DMS153 treated with DMSO at 0.1 percent for 48 hours (cell line): ENCODE results near the gene DIP2C.
"Not testable (repeated sequence)": the region's sequence is repeated elsewhere in the genome, so short reads cannot be mapped to it uniquely, and the experiment has no call there.

Experiments used
- DNase-seq: peaks from one replicate; lab custom pipeline; 2025; ENCODE audit not compliant: unreplicated experiment; lab: John Stamatoyannopoulos, UW

The DIP2C gene

GRCh38 chr10:472241-472910 lies 217.1 kb downstream of the DIP2C start:
- no peak for DNase-seq

- DNase-seq = no peak
Measured at GRCh38 chr10:470339-471003, 219.0 kb downstream of the DIP2C start.

GRCh38 chr10:469947-470338 lies 219.5 kb downstream of the DIP2C start:
- DNase-seq = no peak

GRCh38 chr10:459743-460142 lies 229.7 kb downstream of the DIP2C start:
- DNase-seq = no peak

GRCh38 chr10:458421-458851 lies 231.0 kb downstream of the DIP2C start:
- no peak for DNase-seq

- no peak for DNase-seq
Measured at GRCh38 chr10:456486-456885, 233.0 kb downstream of the DIP2C start.

GRCh38 chr10:454860-455259 lies 234.6 kb downstream of the DIP2C start:
- no peak for DNase-seq

GRCh38 chr10:453647-454046 lies 235.8 kb downstream of the DIP2C start:
- DNase-seq = no peak

- DNase-seq = no peak
Measured at GRCh38 chr10:452512-453426, 236.7 kb downstream of the DIP2C start.

- no peak for DNase-seq
Measured at GRCh38 chr10:451856-452255, 237.6 kb downstream of the DIP2C start.

- no peak for DNase-seq
Measured at GRCh38 chr10:451021-451471, 238.4 kb downstream of the DIP2C start.

- no peak for DNase-seq
Measured at GRCh38 chr10:450463-450862, 239.0 kb downstream of the DIP2C start.

- not testable (repeated sequence) for DNase-seq
Measured at GRCh38 chr10:449331-449730, 240.1 kb downstream of the DIP2C start.

- DNase-seq = no peak
Measured at GRCh38 chr10:443459-443858, 246.0 kb downstream of the DIP2C start.

GRCh38 chr10:442209-442608 lies 247.3 kb downstream of the DIP2C start:
- DNase-seq = no peak

- DNase-seq = no peak
Measured at GRCh38 chr10:441659-442058, 247.8 kb downstream of the DIP2C start.

- DNase-seq = no peak
Measured at GRCh38 chr10:440127-440526, 249.3 kb downstream of the DIP2C start.

GRCh38 chr10:437698-438490 lies 251.6 kb downstream of the DIP2C start:
- no peak for DNase-seq

GRCh38 chr10:436911-437665 lies 252.4 kb downstream of the DIP2C start:
- DNase-seq = no peak

- DNase-seq = no peak
Measured at GRCh38 chr10:436013-436697, 253.3 kb downstream of the DIP2C start.
